DMS 273 (cell line): ENCODE measurements around the gene CCDC88A.

Source experiments
- DNase-seq: peaks from one replicate; lab custom pipeline; 2025; ENCODE audit not compliant: unreplicated experiment; lab: John Stamatoyannopoulos, UW

Gene CCDC88A

GRCh38 chr2:55239656-55240222 is 179.9 kb downstream of the CCDC88A start:
- no peak for DNase-seq
